ENCODE measurements around the gene HSPA12B.

Gene HSPA12B

GRCh38 chr20:3704087-3704486 lies 28.4 kb upstream of the HSPA12B start:
- DNase-seq, result no peak

- no peak for DNase-seq
Observed at GRCh38 chr20:3705491-3705969, 27.0 kb upstream of the HSPA12B start.

- DNase-seq, result no peak
Observed at GRCh38 chr20:3705970-3706739, 26.3 kb upstream of the HSPA12B start.

- DNase-seq, result no peak
Observed at GRCh38 chr20:3706774-3707507, 25.5 kb upstream of the HSPA12B start.

DNA sequence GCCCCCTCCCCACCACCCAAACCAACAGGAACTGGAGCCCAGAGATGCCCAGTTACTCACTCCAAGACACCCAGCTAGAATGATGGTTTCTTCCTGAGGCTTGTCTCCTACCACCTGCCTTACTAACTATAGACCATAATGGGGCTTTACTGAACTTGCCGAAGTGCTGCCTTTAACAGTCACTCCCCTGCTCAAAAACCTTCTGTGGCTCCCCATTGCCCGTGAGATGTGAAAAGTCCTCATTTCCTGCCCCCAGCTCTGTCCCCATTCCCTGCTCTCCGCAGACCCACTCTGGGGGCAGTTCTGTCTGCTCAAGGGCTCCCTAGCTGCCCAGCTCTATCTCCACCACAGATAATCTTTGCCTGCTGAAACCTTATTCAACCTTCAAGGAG lies 25.0 kb upstream of the HSPA12B start:
- no peak for DNase-seq

- no peak for DNase-seq
Observed at GRCh38 chr20:3710011-3710466, 22.4 kb upstream of the HSPA12B start.

DNA sequence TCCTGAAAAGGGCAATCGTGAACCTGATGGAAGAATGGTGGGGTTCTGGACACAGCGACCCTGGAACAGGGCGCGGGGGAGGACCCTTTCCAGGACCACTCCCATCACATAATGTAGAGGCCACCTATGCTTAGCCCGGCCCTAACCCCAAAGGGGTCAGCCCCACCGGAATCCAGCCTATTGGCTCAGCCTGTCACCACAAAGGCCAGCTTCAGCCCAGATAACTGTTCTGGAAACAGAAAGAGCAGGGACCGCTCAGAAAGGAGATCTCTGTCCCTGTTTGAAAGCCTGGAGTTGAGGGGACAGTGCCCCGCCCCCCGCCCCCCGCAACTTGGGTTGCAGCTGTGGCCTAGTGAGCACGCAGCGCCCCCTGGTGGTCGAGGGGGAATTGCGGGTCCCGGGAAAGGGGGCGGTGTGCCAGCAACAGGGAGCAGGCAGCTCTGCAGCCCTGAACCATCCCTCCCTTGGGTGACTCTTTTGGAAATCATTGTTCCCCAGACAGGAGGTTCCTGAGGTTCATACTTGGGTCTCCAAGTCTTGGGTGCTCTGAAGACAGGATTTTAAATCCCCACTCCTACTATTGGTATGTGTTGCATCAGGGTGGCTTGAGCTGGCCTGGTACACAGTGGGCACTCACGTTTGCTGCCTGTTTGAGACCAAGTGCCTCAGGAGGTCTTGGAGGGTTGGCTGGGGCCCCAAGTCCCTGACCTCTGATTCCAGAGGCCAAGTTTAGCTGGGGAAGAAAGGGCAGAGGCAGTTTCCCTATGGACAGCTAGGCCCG lies 21.6 kb upstream of the HSPA12B start:
- DNase-seq, result peak; percentile 70

- DNase-seq, result no peak
Observed at GRCh38 chr20:3711484-3711941, 21.0 kb upstream of the HSPA12B start.

- no peak for DNase-seq
Observed at GRCh38 chr20:3712279-3712873, 20.1 kb upstream of the HSPA12B start, which contains the start of gene SIGLEC1. Gene SIGLEC1, minus strand, starts transcription at chr20:3712600. Its CDS starts 5,472 bp downstream, at chr20:3707128.

- no peak for DNase-seq
Observed at GRCh38 chr20:3714092-3714491, 18.4 kb upstream of the HSPA12B start.

GRCh38 chr20:3716195-3716834 lies 16.2 kb upstream of the HSPA12B start:
- no peak for DNase-seq

GRCh38 chr20:3719046-3719445 lies 13.4 kb upstream of the HSPA12B start:
- no peak for DNase-seq

- DNase-seq, result no peak
Observed at GRCh38 chr20:3720068-3720467, 12.4 kb upstream of the HSPA12B start.

- DNase-seq, result no peak
Observed at GRCh38 chr20:3720626-3721025, 11.9 kb upstream of the HSPA12B start.

GRCh38 chr20:3721912-3722311 lies 10.6 kb upstream of the HSPA12B start:
- no peak for DNase-seq

DNA sequence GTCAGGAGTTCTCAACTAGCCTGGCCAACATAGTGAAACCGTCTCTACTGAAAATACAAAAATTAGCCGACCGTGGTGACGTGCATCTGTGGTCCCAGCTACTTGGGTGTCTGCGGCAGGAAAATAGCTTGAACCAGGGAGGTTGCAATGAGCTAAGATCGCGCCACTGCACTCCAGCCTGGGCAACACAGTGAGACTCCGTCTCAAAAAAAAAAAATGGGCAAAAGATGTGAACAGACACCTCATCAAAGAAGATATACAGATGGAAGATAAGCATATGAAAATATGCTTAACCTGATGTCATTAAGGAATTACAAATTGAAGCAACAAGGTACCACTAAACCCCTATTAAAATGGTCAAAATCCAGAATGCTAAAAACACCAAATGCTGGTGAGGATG lies 9.2 kb upstream of the HSPA12B start:
- DNase-seq, result no peak

DNA sequence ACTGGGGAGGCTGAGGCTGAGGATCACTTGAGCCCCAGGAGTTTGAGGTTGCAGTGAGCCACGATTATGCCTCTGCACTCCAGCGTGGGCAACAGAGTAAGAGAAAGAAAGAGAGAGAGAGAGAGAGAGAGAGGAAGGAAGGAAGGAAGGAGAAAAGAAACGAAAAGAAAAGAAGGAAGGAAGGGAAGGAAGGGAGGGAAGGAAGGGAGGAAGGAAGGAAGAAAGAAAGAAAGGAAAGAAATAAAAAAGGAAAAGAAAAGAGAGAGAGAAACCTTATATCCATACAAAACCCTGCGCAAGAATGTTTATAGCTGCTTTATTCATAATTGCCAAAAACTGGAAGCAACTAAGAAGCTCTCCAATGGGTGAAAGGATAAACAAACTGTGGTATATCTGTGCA lies 8.1 kb upstream of the HSPA12B start:
- no peak for DNase-seq

- no peak for DNase-seq
Observed at GRCh38 chr20:3727401-3728021, 5.0 kb upstream of the HSPA12B start.

DNA sequence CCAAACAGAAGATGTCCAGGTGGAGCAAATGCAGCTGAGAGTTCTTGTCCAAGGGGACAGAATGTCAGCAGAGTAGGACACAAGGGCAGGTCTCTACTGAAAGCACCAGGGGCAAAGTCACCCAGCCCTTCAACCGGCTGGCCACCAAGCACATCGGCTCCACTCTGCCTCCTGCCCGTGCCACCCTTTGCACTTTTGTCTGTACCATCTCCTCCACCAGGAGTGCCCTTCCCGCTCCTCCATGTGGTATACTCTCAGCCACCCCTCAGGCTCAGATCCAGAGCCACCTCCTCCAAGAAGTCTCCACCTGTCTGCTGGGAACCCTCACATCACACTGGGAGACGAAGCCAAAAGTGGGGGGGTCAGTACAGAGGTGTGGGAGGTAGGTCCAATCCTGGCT lies 4.1 kb upstream of the HSPA12B start:
- DNase-seq, result no peak

- DNase-seq, result no peak
Observed at GRCh38 chr20:3728876-3729275, 3.6 kb upstream of the HSPA12B start.

GRCh38 chr20:3729378-3729777 lies 3.1 kb upstream of the HSPA12B start:
- no peak for DNase-seq
